Testis (tissue), 2 donors: ENCODE data around the gene FRMD3.

Experiments used
- POLR2A ChIP-seq: fragments of 450-650 bp; IDR thresholded peaks from one replicate; pipeline ENCODE4 v1.6.1; 2017; ENCODE audit warnings: antibody characterized with exemption, mild to moderate bottlenecking, moderate library complexity
- TF ChIP-seq, protein P1 (sequence below), 3 experiments: fragments of 450-650 bp in 2 of 3; fragments of 200-600 bp in 1 of 3; sonication (generic) in 1 of 3; IDR thresholded peaks; one replicate each; pipeline ENCODE4 v1.5.1; 2016 to 2019; ENCODE audit warnings: antibody characterized with exemption in 3 of 3, mild to moderate bottlenecking in 2 of 3, moderate library complexity in 1 of 3

DNA sequence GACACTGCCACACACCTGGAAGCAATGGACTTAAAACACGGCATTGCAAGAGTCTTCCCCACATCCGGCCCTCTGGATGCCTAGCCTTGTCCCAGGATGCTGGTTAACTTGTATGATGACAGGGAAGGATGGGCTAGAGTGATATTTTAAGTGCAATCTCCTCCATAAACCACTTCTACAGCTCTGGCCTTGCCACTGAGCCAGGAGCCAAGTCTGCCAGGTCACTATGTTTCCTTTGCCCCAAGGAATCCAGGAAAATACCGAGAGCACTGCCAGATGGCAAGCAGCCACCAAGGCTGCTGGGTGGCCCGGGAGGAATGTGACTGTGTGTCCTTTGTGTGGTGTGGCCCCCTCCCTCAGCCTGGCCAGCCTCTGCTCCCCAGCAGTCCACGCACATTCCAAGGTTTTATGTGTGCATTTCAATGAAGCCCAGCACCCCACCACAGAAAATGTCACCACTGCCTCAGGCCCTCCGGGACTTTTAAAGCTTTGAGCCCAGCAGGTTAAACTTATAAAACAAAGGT is 106.0 kb downstream of the FRMD3 start:
- TF ChIP-seq, protein P1, sequence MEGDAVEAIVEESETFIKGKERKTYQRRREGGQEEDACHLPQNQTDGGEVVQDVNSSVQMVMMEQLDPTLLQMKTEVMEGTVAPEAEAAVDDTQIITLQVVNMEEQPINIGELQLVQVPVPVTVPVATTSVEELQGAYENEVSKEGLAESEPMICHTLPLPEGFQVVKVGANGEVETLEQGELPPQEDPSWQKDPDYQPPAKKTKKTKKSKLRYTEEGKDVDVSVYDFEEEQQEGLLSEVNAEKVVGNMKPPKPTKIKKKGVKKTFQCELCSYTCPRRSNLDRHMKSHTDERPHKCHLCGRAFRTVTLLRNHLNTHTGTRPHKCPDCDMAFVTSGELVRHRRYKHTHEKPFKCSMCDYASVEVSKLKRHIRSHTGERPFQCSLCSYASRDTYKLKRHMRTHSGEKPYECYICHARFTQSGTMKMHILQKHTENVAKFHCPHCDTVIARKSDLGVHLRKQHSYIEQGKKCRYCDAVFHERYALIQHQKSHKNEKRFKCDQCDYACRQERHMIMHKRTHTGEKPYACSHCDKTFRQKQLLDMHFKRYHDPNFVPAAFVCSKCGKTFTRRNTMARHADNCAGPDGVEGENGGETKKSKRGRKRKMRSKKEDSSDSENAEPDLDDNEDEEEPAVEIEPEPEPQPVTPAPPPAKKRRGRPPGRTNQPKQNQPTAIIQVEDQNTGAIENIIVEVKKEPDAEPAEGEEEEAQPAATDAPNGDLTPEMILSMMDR (IDR thresholded peaks at IDR 0.05) = peak in 1 of 3 experiments; percentile 2
- TF ChIP-seq POLR2A = no peak
